ENCODE measurements around the gene NOMO2.
"Not testable (repeated sequence)": the region's sequence is repeated elsewhere in the genome, so short reads cannot be mapped to it uniquely, and the experiment has no call there.

NOMO2 gene

DNA sequence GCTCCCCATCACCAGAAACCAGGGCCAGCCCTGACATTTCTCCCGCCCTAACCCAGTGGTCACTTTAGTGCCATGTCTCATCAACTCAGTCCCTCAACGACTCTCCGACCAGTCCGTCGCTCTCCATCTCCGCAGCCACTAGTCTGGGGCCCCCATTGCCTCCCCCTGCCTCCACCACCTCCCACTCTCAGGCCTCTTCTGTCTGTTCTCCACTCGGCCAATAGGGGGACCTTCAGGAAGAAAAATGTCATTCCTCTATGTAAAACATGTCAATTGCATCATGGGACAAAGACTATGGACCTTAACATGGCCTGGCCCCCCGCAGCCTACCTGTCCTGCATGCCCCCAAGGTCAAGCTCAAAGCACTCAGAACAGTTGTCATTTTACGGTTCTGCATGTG, 39.3 kb downstream of the NOMO2 start:
- DNase-seq (ENCODE audit: low read depth) = not testable (repeated sequence)

DNA sequence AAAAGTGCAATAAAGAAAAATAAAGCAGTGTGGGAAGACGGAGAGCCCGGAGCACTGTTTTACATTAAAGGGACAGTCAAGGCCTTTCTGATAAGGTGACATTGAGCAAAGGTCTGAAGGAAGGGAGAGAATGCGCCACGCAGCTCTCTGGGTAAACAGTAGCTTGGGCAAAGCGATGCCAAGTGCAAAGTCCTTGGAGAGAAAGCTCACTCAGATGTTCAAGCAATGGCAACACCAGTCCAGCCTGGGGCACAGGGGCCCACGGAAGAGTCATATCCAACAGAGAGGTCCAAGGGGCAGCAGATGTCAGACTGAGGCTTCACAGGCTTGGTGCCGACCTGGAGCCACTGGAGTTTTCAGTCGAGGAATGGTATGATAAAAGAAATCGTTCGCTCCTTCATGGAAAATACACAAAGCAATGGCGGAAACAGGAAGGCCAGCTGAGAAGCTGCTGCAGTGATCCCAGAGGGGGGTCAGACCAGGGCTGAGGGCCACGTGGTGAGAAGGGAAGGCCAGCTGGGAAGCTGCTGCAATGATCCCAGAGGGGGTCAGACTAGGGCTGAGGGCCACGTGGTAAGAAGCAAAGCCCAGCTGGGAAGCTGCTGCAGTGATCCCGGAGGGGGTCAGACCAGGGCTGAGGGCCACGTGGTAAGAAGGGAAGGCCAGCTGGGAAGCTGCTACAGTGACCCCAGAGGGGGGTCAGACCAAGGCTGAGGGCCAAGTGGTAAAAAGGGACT, 40.3 kb downstream of the NOMO2 start:
- DNase-seq (ENCODE audit: low read depth) = not testable (repeated sequence)

GRCh38 chr16:18518536-18519283, 43.2 kb downstream of the NOMO2 start:
- DNase-seq (ENCODE audit: low read depth) = not testable (repeated sequence)

DNA sequence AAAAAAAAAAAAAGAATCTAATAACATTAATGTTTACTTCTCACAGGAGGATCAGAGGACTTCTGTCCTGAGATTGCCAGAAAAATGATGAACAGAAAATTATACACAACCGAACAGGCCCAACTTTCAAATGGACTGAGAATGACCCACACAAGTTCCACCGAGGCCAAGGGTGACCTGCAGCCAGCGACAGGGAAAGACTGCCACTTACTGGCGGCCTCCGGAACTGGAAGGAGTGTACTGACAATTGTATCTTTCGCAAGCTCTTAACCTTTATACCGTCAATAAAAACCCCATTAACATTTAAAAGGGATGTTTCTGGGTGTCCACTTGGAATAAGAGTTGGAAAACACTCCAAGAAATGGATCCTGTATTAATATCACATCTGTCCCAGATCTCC, 63.5 kb downstream of the NOMO2 start:
- DNase-seq (ENCODE audit: low read depth) = not testable (repeated sequence)

GRCh38 chr16:18497032-18497431, 64.9 kb downstream of the NOMO2 start:
- DNase-seq (ENCODE audit: low read depth) = not testable (repeated sequence)

GRCh38 chr16:18492118-18492897, 69.6 kb downstream of the NOMO2 start:
- not testable (repeated sequence) for DNase-seq (ENCODE audit: low read depth)

DNA sequence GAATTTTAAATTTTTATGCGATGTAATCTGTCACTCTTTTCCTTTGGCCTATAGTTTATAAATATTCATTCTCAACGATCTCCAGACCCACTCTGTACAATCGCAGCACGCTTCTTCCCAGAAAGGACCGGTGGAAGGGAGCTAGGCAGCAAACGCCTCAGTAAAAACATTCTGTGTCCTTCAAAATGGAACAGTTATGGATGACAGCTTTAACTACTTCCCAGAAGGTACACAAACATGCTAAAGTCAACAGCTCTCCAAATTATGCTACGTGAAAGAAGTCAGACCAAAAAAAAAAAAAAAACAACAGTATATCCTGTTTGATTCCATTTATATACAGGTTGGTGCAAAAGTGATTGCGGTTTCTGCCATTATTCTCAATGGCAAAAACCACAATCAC, 125.9 kb downstream of the NOMO2 start:
- not testable (repeated sequence) for DNase-seq (ENCODE audit: low read depth)

DNA sequence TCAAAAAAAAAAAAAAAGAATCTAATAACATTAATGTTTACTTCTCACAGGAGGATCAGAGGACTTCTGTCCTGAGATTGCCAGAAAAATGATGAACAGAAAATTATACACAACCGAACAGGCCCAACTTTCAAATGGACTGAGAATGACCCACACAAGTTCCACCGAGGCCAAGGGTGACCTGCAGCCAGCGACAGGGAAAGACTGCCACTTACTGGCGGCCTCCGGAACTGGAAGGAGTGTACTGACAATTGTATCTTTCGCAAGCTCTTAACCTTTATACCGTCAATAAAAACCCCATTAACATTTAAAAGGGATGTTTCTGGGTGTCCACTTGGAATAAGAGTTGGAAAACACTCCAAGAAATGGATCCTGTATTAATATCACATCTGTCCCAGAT, 146.1 kb downstream of the NOMO2 start:
- DNase-seq (ENCODE audit: low read depth) = not testable (repeated sequence)

DNA sequence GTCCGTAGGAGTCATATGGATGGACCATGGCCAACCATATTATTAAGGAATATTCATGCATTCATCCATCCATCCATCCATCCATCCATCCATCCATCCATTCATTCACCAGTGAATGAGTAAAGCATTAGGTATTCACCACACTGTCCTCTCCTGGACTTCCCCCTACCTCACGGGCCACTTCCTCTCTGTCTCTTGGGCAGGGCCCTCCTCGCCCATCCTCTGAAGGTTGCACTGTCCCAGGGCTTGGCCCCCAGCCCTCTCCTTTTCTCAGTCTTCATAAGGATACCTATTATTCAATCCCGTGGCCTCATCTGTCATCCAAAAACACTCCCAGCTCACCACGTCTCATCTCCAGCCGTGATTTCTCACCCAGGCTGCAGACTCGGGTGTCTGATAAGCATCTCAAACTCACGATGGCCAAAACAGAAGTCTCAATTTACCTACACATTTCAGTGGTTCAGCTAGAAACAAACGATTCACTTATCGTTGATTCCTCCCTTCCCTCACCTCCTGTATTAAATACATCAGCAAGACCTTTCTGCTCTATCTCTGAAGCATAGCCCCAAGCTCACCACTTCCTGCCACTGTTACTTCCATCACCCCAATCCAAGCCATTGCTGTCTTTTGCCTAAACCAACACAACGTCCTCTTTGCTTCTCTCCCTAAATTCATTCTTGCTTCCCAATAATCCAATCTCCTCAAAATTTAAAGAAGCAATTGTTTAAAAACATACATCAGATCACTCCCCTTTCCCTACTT, 152.2 kb downstream of the NOMO2 start:
- not testable (repeated sequence) for DNase-seq (ENCODE audit: low read depth)

DNA sequence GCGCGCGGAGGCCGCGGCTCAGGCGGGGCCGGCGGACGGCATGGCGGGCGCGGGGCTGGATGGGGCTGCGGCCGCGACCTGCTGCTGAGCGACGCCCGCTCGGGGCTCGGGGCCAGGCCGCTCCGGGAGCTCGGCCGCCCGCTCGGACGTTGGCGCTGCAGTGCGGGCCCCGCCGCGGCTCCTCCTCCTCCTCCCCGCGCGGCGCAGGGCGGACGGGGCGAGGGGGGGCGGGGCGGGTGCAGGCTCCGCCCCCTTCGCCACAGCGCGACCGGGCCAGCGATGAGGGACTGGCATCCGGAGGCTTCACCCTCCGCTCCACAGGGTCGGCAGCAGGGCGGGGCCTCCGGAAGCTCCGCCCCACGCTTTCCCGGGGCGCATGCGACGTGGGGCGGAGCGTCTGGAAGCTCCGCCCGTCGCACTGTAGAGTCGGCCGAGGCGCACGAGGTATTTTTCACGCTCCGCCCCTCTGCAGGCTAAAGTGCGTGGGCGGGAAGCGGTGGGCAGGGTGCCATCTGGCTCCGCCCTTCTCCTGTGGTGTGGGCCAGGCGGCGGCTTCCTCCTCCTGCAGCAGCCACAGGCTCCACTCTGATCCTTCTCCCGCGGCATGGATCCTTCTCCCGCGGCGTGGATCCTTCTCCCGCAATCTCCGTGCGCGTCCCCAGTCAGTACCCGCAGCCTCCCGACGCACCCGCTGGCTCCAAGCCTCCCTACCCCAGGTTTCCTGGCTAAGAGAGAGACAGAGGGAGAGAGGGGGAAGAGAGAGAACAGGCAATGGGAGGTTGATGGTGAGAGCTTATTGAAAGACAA, 159.8 kb downstream of the NOMO2 start:
- not testable (repeated sequence) for DNase-seq (ENCODE audit: low read depth)

- DNase-seq (ENCODE audit: low read depth) = not testable (repeated sequence)
Observed at GRCh38 chr16:18401159-18401558, 160.7 kb downstream of the NOMO2 start.

DNA sequence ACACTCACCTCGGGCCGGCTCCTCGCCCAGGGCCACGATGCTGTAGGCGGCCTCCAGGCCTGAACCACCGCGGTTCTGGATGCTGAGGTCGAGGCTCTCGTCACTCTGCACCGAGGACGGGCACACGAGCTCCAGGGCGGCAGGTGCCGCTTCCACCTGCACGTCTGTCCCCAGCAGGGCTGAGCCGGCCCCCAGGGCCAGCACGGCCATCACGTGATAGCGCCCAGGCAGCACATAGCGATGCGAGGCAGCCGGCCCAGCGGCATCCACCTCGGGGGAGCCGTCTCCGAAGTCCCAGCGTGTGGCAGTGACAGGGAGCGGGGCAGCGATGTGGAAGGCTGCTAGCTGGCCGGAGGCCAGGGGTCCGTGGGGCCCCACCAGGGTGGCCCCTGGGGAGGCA, 167.5 kb downstream of the NOMO2 start:
- not testable (repeated sequence) for DNase-seq (ENCODE audit: low read depth)

GRCh38 chr16:18387767-18388166, 174.1 kb downstream of the NOMO2 start:
- not testable (repeated sequence) for DNase-seq (ENCODE audit: low read depth)

GRCh38 chr16:18386517-18386916, 175.4 kb downstream of the NOMO2 start:
- not testable (repeated sequence) for DNase-seq (ENCODE audit: low read depth)

GRCh38 chr16:18385285-18385684, 176.6 kb downstream of the NOMO2 start:
- DNase-seq (ENCODE audit: low read depth) = not testable (repeated sequence)

DNA sequence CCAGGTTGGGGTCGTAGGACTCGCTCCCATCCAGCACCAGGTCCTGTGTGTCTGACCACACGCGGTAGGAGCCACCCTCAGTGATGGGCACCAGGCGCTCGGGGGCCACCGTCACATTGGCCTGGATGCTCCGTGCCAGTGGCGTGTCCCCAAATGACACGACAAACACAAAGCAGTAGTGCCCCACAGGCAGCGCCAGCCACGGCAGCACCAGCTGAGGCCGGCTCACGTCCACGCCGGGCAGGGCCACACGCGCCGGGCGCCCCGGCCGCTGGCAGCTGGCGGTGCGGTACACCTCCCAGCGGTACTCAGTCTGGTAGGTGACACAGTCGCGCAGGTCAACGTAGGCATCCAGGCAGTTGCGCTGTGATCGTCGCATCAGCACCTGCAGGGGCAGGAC, 177.0 kb downstream of the NOMO2 start:
- not testable (repeated sequence) for DNase-seq (ENCODE audit: low read depth)

DNA sequence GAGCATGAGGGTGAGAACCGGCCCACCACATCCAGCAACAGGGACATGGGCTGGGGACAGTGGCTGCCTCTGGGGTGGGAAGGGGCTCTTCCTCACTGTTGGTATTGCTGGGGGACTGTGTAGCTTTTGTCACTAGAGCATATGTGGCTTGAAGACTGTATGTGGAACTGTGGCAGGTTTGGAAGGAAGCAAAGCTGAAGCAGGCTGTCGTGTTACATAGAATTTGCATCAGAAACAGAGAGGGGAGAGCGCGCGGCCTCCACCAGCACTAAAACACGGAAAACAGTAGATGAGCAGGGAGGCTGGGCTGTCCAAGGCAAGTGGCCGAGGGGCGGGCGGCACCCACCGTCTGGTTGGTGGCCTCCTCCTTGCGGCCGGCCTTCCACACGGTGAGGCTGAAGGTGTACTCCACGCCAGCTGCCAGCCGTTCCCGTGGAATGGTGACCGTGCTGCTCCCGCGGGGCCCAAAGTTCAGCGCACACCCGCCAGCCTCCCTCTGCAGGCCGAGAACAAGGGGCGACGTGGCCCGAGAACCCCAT, 177.7 kb downstream of the NOMO2 start:
- DNase-seq (ENCODE audit: low read depth) = not testable (repeated sequence)

DNA sequence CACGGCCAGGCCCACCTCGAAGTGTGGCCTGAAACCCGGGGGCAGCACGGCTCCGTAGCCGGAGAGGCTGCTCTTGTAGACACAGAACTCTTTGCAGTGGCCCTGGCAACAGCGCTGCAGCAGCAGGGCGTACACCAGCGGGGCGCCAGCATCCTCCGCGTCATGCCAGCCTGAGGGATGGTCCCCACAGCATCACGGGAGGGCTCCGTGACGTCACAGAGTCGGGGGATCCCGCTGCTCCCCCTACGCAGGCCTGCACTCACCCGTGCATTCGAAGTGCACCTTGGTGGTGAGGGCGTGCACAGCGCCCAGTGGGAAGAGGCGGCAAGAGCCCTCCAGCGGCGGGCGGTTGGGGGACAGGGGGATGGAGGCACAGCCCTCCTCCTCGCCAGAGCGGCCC, 179.2 kb downstream of the NOMO2 start:
- not testable (repeated sequence) for DNase-seq (ENCODE audit: low read depth)

Measured in HS-27A (cell line).